ENCODE measurements around the gene GHRH.

DNA sequence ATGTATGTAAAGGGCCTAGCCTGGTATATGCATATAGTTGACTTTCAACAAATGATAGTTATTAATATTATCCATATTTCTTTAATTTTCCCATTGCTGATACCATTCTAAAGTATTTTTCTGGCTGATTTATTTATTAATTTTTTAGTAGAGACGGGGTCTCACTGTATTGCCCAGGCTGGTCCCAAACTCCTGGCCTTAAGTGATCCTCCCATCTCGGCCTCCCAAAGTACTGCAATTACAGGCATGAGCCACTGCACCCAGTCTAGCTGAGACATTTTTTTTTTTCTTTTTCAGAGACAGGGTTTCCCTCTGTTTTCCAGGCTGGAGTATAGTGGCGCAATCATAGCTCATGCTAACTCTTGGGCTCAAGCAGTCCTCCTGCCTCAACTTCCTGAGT is 52.4 kb downstream of the GHRH start:
- TF ChIP-seq, protein P1, sequence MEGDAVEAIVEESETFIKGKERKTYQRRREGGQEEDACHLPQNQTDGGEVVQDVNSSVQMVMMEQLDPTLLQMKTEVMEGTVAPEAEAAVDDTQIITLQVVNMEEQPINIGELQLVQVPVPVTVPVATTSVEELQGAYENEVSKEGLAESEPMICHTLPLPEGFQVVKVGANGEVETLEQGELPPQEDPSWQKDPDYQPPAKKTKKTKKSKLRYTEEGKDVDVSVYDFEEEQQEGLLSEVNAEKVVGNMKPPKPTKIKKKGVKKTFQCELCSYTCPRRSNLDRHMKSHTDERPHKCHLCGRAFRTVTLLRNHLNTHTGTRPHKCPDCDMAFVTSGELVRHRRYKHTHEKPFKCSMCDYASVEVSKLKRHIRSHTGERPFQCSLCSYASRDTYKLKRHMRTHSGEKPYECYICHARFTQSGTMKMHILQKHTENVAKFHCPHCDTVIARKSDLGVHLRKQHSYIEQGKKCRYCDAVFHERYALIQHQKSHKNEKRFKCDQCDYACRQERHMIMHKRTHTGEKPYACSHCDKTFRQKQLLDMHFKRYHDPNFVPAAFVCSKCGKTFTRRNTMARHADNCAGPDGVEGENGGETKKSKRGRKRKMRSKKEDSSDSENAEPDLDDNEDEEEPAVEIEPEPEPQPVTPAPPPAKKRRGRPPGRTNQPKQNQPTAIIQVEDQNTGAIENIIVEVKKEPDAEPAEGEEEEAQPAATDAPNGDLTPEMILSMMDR (IDR thresholded peaks at IDR 0.05): no peak
- no peak for TF ChIP-seq EZH2 (IDR thresholded peaks at IDR 0.05; ENCODE audit: borderline replicate concordance, insufficient read depth, low read depth, low read length, poor library complexity, severe bottlenecking)
